GM08714 (cell line): ENCODE measurements around the gene PEAR1.
"Not testable (repeated sequence)": the region's sequence is repeated elsewhere in the genome, so short reads cannot be mapped to it uniquely, and the experiment has no call there.

Source experiments
- H3K4me3 ChIP-seq: fragments of 200-500 bp; sonication (Bioruptor generic); 2 replicates; pipeline ENCODE4 v1.5.1; 2014; ENCODE audit warnings: mild to moderate bottlenecking, low read length, inconsistent platforms
- ZNF274 ChIP-seq: IDR thresholded peaks from 2 replicates; pipeline ENCODE4 v1.6.1; 2012; ENCODE audit warnings: mild to moderate bottlenecking, low read depth, low read length

Gene PEAR1

DNA sequence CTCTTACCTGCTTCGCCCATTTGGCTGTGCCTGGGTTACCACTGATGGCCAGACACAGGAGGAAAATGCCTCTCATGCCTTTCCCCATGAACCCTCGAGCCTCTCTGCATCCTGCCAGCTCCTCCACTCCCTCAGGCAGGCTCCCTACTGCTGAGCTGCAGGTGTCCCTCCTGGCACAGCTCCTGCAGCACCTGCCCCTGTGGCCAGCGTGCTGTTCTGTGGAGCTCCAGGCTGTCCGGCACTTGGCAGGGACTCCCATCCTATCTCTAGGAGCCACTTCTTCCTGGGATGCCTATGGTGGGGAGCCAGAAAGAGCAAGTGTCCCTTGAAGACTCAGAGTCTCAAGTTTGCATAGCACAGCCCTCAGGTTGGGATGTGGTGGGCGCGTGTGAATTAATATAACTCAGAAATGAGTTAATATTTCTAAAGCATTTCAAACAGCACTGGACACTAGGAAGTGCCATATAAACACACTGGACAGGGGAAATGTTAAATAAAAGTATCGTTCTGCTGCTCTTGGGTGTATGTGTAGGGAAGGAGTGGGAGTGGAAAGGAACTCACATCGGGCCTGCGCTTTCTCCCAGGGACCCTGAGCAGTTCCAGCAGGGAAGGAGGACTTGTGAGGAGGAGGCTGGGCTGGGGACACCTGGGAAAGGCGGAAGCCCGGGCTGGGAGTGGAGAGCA lies 29.6 kb downstream of the PEAR1 start:
- TF ChIP-seq ZNF274: no peak
- H3K4me3 ChIP-seq: no peak overlapping the region

DNA sequence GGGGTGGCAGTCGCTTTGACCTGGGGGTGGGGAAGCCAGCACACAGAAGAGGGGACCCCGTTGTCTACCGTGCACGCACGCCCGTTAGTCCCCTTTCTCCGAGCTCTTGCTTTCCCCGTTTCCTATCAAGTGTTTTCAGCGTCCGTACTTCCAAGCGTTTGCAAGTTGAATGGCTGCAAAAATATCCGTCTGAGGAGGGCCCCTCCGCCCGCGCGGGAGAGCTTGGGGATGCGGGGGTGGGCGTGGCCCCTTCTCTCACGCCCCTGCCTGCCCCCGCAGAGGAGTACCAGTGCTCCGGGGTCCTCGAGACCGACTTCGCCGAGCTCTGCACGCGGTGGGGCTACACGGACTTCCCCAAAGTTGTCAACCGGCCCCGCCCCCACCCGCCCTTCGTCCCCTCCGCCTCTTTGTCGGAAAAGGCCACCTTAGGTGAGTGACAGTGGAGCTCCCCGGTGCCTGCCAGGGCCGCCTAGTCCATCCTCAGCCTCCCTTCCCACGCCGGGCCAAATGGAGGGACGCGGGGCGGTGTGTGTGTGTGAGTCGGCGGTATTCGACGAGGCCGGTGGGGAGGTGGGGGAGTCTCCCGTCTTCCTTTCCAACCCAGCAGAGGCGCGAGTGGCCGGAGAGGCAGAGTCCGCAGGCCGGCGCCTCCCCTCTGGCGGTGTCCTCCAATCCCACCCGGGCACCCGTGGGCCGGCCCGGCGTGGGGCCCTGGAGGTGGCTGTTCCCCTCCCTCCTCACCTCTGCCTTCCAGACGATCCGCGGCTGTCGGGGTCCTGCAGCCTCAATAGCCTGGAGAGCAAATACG lies 30.4 kb downstream of the PEAR1 start:
- H3K4me3 ChIP-seq: no peak overlapping the region
- no peak for TF ChIP-seq ZNF274

DNA sequence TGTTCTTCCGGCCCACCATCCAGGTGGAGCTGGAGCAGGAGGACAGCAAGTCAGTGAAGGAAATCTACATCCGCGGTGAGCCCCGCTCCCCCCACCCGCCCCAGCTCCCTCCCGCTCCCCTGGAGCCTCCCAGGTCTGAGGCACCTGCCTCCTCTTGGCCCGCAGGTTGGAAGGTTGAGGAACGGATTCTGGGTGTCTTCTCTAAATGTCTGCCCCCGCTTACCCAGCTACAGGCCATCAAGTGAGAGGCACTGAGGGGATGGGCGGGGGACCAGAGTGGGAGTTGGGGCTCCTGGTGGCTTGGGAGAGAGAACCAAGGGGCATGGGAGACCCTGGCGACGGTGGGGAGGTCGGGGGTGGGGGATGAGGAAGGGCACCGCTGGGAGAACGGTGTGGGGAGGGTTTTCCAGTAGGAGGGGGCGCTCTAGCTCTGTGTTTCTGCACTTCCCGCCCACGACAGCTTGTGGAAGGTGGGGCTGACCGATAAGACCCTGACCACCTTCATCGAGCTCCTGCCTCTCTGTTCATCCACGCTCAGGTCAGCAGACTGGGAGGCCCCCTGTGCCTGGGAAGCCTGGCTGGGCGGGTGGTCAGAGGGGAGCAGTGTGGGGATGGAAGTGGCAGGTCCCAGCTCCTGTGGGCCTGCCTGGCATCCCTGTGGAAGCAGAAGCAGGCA lies 31.1 kb downstream of the PEAR1 start:
- no peak for TF ChIP-seq ZNF274
- no peak overlapping the region for H3K4me3 ChIP-seq

DNA sequence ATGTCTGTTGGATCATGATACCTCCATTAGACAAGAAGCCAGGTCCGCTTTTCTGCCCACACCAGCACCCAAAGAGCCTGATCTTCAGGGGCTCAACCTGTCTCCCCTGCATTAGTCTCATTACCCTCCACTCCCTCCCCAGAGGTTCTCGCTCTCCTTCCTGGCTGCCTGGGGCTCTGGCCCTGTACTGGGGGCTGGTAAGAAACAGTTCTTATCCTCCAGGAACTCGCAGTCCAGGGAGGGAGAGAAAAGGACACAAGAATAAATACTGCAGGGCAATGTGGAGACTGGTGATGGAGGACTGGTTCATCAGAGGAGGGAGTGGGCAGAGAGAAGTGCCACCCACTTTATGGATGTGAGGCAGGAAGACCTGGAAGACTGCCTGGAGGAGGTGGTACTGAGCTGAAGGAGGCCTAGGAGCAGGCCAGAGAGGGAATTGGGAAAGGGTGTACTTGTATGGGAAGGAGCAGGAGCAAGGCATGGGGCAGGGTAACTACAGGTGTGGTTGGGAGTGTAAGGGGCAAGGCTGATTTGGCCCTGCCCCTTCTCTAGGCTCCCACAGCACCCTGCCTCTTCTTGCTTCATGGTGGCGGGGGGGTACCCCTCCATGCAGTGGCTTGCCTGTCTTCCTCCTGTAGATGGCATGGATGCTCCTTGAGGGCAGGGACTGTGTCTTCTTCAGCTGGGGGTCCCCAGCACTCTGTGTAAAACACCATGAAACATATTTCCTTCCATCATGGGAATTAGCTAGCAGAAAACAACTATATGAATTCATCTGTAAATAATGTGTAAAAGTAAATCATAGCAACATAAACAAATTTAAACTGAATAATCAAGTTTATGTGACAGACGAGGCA lies 31.9 kb downstream of the PEAR1 start:
- no peak overlapping the region for H3K4me3 ChIP-seq
- no peak for TF ChIP-seq ZNF274

DNA sequence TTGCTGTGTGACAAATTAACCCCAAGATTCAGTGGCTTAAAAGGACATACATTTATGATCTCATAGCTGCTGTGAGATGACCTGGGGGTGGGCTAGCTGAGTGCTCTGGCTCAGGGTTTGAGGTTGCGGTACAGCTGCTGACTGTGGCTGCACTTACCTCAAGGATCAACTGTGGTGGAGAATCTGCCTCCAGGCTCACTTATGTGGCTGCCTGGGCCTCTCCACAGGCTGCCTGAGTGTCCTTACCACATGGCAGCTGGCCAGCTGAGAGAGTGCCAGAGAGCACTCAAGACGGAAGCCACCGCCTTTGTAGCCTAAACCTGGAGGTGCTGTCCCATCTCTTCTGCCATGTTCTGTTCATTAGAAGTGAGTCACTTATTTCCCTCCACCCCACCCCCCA lies 32.7 kb downstream of the PEAR1 start:
- no peak for TF ChIP-seq ZNF274

DNA sequence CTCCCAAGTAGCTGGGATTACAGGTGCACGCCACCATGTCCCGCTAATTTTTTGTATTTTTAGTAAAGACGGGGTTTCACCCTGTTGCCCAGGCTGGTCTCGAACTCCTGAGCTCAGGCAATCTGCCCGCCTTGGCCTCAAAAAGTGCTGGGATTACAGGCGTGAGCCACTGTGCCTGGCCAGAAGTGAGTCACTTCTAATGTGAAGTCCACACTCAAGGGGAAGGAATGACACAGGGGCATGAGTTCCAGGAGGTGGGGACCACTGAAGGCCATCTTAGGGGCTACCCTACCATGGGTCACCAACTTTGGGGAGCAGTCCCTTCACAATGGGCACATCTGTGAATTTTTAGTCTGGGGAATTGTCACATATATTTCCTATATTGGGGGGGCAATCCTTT lies 33.2 kb downstream of the PEAR1 start:
- H3K4me3 ChIP-seq: not testable (repeated sequence)

More for the DNA sequence above, 32.7 kb downstream of the PEAR1 start:
- no peak overlapping the region for H3K4me3 ChIP-seq

DNA sequence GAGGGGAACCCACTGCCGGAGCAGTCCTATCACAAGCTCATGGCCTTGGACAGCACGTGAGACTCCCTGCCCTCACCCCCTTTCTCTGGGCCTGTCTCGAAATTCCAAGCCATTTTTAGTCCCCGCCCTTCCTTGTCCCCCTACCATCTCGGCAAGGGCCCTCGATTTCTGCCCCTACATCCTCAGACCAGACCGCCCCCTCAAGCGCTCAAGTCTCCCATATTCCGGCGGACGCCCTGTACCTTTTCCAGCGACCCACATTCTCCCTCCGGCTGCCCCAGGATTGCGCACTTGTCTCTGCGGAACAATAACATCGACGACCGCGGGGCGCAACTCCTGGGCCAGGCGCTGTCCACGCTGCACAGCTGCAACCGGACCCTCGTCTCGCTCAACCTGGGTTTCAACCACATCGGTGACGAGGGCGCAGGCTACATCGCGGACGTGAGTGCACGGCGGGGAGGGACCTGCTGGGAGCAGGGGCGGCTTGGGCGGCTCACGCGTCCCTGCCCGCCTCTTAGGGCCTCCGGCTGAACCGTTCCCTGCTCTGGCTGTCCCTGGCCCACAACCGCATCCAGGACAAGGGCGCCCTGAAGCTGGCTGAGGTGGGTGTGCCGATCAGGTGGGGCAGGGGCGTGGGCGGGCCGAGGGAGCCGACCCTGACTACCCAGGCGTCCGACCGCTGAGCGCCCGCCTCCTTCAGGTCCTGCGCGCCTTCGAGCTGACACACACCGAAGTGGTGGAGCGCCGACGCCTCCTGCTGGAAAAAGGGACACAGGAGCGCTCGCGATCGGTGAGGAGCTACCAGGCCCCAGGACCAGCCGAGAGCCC lies 33.9 kb downstream of the PEAR1 start:
- H3K4me3 ChIP-seq: no peak overlapping the region
- no peak for TF ChIP-seq ZNF274

DNA sequence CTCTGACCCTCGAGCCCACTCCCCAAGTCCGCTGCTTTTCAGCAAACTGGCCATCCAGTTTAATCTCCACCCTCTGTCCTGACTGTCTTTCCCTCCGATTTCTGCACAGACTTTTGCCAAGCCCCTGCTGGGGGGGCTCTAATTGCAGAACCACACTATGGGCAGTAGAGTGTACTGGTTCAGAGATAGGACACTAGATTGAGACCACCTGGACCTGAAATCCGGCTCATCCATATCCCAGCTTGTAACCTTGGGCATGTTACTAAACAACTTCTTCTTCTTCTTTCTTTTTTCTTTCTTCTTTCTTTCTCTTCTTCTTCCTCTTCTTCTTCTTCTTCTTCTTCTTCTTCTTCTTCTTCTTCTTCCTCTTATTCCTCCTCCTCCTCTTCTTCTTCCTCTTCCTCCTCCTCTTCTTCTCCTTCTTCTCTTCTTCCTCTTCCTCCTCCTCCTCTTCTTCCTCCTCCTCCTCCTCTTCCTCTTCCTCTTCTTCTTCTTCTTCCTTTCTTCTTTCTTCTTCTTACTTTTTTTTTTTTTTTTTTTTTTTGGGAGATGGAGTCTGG lies 34.6 kb downstream of the PEAR1 start:
- H3K4me3 ChIP-seq: no peak overlapping the region
- TF ChIP-seq ZNF274: no peak

DNA sequence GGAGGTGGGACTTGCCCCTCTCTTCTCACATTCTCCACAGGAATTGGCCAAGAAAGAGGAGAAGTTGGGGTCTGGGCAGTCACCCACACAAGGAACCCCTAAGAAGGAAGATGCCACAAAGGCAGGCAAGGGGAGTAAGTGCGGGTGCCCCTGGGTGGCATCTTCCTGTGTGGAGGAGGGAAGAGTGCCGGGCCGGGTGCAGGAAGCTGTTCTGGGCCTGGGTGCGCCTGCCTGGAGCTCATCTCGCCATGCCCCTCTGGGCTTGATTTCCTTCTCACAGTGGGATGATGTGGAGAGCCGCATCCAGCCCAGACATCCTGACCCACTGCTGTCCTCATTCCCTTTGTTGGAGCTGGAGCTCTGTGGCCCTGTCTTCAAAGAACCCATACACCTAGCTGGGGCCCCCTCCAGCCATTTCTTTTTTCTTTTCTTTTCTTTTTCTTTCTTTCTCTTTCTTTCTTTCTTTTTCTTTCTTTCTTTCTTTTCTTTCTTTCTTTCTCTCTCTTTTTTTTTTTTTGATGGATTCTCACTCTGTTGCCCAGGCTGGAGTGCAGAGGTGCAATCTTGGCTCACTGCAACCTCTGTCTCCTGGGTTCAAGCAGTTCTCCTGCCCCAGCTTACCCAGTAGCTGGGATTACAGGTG lies 36.2 kb downstream of the PEAR1 start:
- no peak overlapping the region for H3K4me3 ChIP-seq
- no peak for TF ChIP-seq ZNF274

DNA sequence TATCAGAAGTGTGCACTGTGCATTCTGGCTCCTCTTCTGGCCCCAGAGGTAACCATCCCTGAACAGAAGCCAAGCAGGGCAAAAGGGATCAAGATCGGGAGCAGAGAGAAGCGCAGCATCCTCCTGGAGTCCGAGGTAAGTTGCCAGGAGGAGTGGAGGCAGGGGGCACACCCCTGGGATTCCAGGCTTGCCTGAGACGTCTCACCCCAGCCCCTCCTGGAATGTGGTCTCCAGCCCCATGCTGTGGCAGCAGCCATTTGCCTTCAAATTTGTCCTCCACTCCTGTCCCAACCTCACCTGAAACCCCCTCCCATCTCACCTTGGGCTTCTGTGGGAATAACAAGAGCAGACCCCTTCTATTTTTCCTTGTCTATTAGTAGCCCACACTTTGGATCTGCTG lies 37.0 kb downstream of the PEAR1 start:
- no peak overlapping the region for H3K4me3 ChIP-seq
- no peak for TF ChIP-seq ZNF274

DNA sequence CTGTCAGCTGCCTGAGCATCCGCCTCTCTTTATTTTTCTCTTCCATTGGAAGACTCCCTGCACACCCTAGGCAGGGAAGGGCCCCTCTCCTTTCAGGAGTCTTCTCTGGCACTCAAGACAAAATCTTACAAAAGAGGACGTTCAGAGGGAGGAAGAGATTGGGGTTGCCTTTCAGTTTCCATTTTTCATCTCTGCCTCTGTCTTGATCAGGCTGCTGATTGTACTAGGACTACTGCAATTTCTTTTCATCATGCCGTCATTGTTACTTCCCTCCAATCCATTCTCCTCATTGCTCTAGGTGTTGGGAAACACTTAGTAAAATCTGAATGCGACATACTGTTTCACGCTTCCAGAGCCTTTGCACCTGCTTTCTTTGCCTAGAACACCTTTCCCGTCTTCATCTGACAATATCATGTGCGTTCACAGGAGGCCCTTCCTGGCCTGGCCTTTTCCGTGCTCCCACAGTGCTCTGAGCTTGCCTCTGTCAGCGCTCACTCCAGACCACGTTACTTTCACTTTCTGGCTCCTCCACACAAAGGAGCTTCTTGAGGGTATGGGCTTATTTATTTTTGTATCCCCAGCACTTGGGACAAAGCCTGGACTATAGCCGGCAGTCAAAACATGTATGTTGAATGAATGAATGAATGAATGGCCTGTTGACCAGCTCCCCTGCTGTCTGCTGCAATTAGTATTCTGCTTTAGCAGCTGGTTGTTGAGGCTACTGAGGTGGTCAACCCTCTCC lies 37.9 kb downstream of the PEAR1 start:
- no peak for TF ChIP-seq ZNF274
- H3K4me3 ChIP-seq: no peak overlapping the region

DNA sequence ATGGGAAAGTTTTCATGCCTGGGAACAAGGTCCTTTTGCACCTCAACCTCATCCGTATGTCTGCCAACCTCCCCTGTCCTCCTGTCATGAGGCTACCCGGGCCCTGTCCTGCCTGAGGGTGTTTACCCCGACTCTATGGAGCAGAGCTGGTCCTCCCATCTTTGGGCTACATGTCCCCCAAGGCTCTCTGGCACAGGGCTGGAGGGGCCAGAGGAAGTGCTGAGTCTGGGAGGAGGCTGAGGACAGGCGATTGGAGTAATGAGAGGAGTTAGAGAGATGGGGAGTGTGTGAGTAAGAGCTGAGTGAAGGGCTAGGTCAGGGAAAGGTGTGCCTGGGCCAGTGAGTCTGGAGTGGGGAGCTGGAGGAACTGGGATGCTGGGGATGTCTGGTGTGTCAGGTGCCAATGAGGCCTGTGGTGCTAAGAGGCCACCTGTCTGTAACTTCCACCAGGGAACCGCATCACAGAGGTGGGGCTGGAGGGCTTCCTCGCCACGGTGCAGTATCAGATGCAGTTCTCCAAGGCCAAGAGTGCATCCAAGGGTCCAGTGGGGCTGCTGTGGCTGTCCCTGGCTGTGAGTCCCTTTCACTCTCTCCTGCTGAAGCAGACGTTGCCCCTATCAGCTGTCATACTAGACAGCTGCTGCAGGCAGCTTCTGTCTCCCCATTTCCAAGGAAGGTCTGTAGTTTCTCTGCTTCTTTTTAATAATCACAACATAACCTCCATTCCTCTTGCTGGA lies 38.6 kb downstream of the PEAR1 start:
- TF ChIP-seq ZNF274: no peak
- H3K4me3 ChIP-seq: no peak overlapping the region
